IMR-90 (cell line): ENCODE results near the gene RRP1B. TPM values are rescaled to one million over a fixed set of nuclear protein-coding genes. Genes with fewer than 3 reads are reported as not detected.

Experiments
- ATAC-seq: fragments of 200-7000 bp; cut with Tn5 transposase; 2 replicates; pipeline ENCODE4 v1.9.1; 2020; ENCODE audit warnings: low read depth, mild to moderate bottlenecking, moderate library complexity
- BruUV-seq: library from RNA; stranded (reverse); fragments of 400-500 nt; replicated peaks from 2 replicates; lab custom pipeline; 2021; lab: Mats Ljungman, UMichigan
- CTCF ChIA-PET: fragments of 300-600 bp; formaldehyde crosslinking; extraction: SDS; loops from one replicate; lab custom pipeline; 2021; ENCODE audit warnings: antibody characterized with exemption; lab: Yijun Ruan, JAX
- POLR2A ChIA-PET: fragments of 300-600 bp; sonication (Branson Sonifier 250); formaldehyde crosslinking; loops from one replicate; lab custom pipeline; 2022; ENCODE audit warnings: antibody characterized with exemption; ENCODE audit not compliant: unreplicated experiment; lab: Charles Lee
- DNase-seq: peaks from one replicate; pipeline ENCODE4 v3.0.0; 2013
- H2AFZ ChIP-seq: replicated peaks from 2 replicates; pipeline ENCODE3; 2013; ENCODE audit warnings: low read length, mild to moderate bottlenecking; ENCODE audit not compliant: poor library complexity
- H2AK5ac ChIP-seq: 2 replicates; pipeline ENCODE4 v1.6.1; 2013; ENCODE audit warnings: low read depth, low read length, inconsistent platforms
- H2AK9ac ChIP-seq: replicated peaks from 2 replicates; pipeline ENCODE3; 2013; ENCODE audit warnings: mild to moderate bottlenecking, low read depth, low read length, moderate library complexity; ENCODE audit not compliant: poor library complexity
- H2BK120ac ChIP-seq: 2 replicates; pipeline ENCODE4 v1.6.1; 2013; ENCODE audit warnings: low read depth, low read length, inconsistent platforms
- H2BK15ac ChIP-seq: 3 replicates; pipeline ENCODE4 v1.6.1; 2013; ENCODE audit warnings: low read depth, low read length, inconsistent platforms
- H2BK20ac ChIP-seq: 2 replicates; pipeline ENCODE4 v1.6.1; 2013; ENCODE audit warnings: low read depth, mild to moderate bottlenecking, inconsistent platforms, low read length, moderate library complexity
- H2BK5ac ChIP-seq: 2 replicates; pipeline ENCODE4 v1.6.1; 2013; ENCODE audit warnings: mild to moderate bottlenecking, low read depth, low read length, inconsistent platforms; ENCODE audit not compliant: poor library complexity, severe bottlenecking
- H3K14ac ChIP-seq: replicated peaks from 2 replicates; pipeline ENCODE4 v1.6.1; 2013; ENCODE audit warnings: low read depth, low read length, inconsistent platforms
- H3K18ac ChIP-seq: 2 replicates; pipeline ENCODE4 v1.6.1; 2013; ENCODE audit warnings: low read depth, low read length, control low read depth
- H3K23ac ChIP-seq: 2 replicates; pipeline ENCODE4 v1.6.1; 2013; ENCODE audit warnings: low read depth, low read length, inconsistent platforms
- H3K27ac ChIP-seq: 2 replicates; pipeline ENCODE4 v1.5.1; 2013; ENCODE audit warnings: mild to moderate bottlenecking, control low read depth, low read length; ENCODE audit not compliant: insufficient read depth
- H3K27me3 ChIP-seq: 2 replicates; pipeline ENCODE4 v1.6.1; 2013; ENCODE audit warnings: low read length; ENCODE audit not compliant: control insufficient read depth, insufficient read depth
- H3K36me3 ChIP-seq: 2 replicates; pipeline ENCODE4 v1.6.1; 2013; ENCODE audit warnings: low read length, mixed read lengths; ENCODE audit not compliant: control insufficient read depth, insufficient read depth
- H3K4ac ChIP-seq: 2 replicates; pipeline ENCODE4 v1.6.1; 2013; ENCODE audit warnings: low read depth, low read length, inconsistent platforms
- H3K4me1 ChIP-seq: 2 replicates; pipeline ENCODE4 v1.6.1; 2013; ENCODE audit warnings: low read length, mixed read lengths; ENCODE audit not compliant: control insufficient read depth, insufficient read depth
- H3K4me2 ChIP-seq: 2 replicates; pipeline ENCODE4 v1.6.1; 2013; ENCODE audit warnings: low read depth, mild to moderate bottlenecking, control low read depth, low read length, moderate library complexity
- H3K4me3 ChIP-seq: 2 replicates; pipeline ENCODE4 v1.5.1; 2013; ENCODE audit warnings: low read depth, mild to moderate bottlenecking, control low read depth, low read length, moderate library complexity; ENCODE audit not compliant: insufficient read depth
- H3K56ac ChIP-seq: 2 replicates; pipeline ENCODE4 v1.6.1; 2013; ENCODE audit warnings: low read length, inconsistent platforms; ENCODE audit not compliant: insufficient read depth; ENCODE audit errors: extremely low read depth
- H3K79me1 ChIP-seq, 2 experiments: 2 replicates each; pipeline ENCODE4 v1.6.1; 2013; ENCODE audit warnings: low read length in 2 of 2, inconsistent platforms in 1 of 2, low read depth in 1 of 2
- H3K9ac ChIP-seq: 2 replicates; pipeline ENCODE4 v1.6.1; 2013; ENCODE audit warnings: low read depth, low read length, control low read depth
- H3K9me1 ChIP-seq: 2 replicates; pipeline ENCODE4 v1.6.1; 2013; ENCODE audit warnings: low read length, inconsistent platforms; ENCODE audit not compliant: insufficient read depth
- H3K9me3 ChIP-seq: 2 replicates; pipeline ENCODE4 v1.6.1; 2013; ENCODE audit warnings: low read length; ENCODE audit not compliant: control insufficient read depth, insufficient read depth
- H4K20me1 ChIP-seq: 2 replicates; pipeline ENCODE4 v1.6.1; 2013; ENCODE audit warnings: low read length, inconsistent platforms; ENCODE audit not compliant: insufficient read depth
- H4K5ac ChIP-seq: 2 replicates; pipeline ENCODE4 v1.6.1; 2013; ENCODE audit warnings: mild to moderate bottlenecking, low read depth, low read length, control low read depth
- H4K8ac ChIP-seq, 2 experiments: 2 replicates each; pipeline ENCODE4 v1.6.1; 2013; ENCODE audit warnings: low read depth in 2 of 2, low read length in 2 of 2, control low read depth in 1 of 2, inconsistent platforms in 1 of 2
- H4K91ac ChIP-seq: 2 replicates; pipeline ENCODE4 v1.6.1; 2013; ENCODE audit warnings: low read depth, low read length, inconsistent platforms; ENCODE audit not compliant: insufficient read depth
- CHD1 ChIP-seq: IDR thresholded peaks from 2 replicates; pipeline ENCODE4 v1.6.1; 2012; ENCODE audit warnings: low read depth, low read length, improper control_type of control experiment
- CTCF ChIP-seq: conservative IDR thresholded peaks from 2 replicates; pipeline ENCODE4 v1.5.1; 2012; ENCODE audit warnings: mild to moderate bottlenecking, low read depth, low read length, improper control_type of control experiment
- ELK1 ChIP-seq: fragments of 150-350 bp; IDR thresholded peaks from 2 replicates; pipeline ENCODE4 v1.6.1; 2016; ENCODE audit warnings: low read depth, mild to moderate bottlenecking, low read length, moderate library complexity, borderline replicate concordance
- FOS ChIP-seq: fragments of 150-350 bp; IDR thresholded peaks from 2 replicates; pipeline ENCODE4 v1.6.1; 2016; ENCODE audit warnings: low read depth, low read length
- MAFK ChIP-seq: IDR thresholded peaks from 2 replicates; pipeline ENCODE4 v1.6.1; 2012; ENCODE audit warnings: low read depth, low read length, improper control_type of control experiment
- MXI1 ChIP-seq: IDR thresholded peaks from 2 replicates; pipeline ENCODE4 v1.6.1; 2012; ENCODE audit warnings: low read depth, mild to moderate bottlenecking, low read length, moderate library complexity, borderline replicate concordance
- NFE2L2 ChIP-seq: fragments of 150-350 bp; IDR thresholded peaks from 2 replicates; pipeline ENCODE4 v1.6.1; 2016; ENCODE audit warnings: low read depth, mild to moderate bottlenecking, low read length
- RAD21 ChIP-seq: IDR thresholded peaks from 2 replicates; pipeline ENCODE4 v1.6.1; 2012; ENCODE audit warnings: low read length, improper control_type of control experiment
- WGBS, 2 experiments: methylation state at CpG; one replicate each; pipeline versions ENCODE4 v1.1.5 to v1.1.7; 2013; ENCODE audit warnings: missing lambda C conversion rate in 2 of 2; ENCODE audit not compliant: insufficient read length in 1 of 2; ENCODE audit errors: extremely low coverage in 2 of 2; 5-methylcytosine and 5-hydroxymethylcytosine counted together
- dilution Hi-C: fragments of 300-500 bp; cut with HindIII; formaldehyde crosslinking; loops from one replicate; pipeline ENCODE4 v1.14.3; 2018; ENCODE audit warnings: low sequenced_read_pairs; ENCODE audit not compliant: unreplicated experiment
- in situ Hi-C: fragments of 300-500 bp; cut with MboI; formaldehyde crosslinking; loops from 3 replicates; pipeline ENCODE4 v1.14.3; 2019; ENCODE audit warnings: low sequenced_read_pairs, inconsistent platforms, mixed read lengths
- intact Hi-C: fragments of 100-400 bp; cut with micrococcal nuclease; formaldehyde crosslinking; loops from 2 replicates; pipeline ENCODE4 v1.10.0; 2022
- polyA plus RNA-seq, 3 experiments: library from polyadenylated mRNA; depleted of rRNA; stranded (reverse); fragments of >200 nt; gene quantifications; 2 replicates each; pipeline ENCODE4 v1.2.3, GENCODE V29; 2012; ENCODE audit warnings: low replicate concordance in 1 of 3
- total RNA-seq: library from RNA; depleted of rRNA; stranded (reverse); fragments of >200 nt; gene quantifications from 2 replicates; pipeline ENCODE4 v1.2.3, GENCODE V29; 2012
- TF ChIP-seq, protein P1 (sequence below): fragments of 150-350 bp; IDR thresholded peaks from 2 replicates; pipeline ENCODE4 v1.6.1; 2017; ENCODE audit warnings: mild to moderate bottlenecking, antibody characterized with exemption, low read length, low read depth

The RRP1B gene
- total and polyA plus RNA-seq, 2 of the 4 experiments (the other 2 are of a cell fraction): 11.1 to 16.1 TPM

DNA sequence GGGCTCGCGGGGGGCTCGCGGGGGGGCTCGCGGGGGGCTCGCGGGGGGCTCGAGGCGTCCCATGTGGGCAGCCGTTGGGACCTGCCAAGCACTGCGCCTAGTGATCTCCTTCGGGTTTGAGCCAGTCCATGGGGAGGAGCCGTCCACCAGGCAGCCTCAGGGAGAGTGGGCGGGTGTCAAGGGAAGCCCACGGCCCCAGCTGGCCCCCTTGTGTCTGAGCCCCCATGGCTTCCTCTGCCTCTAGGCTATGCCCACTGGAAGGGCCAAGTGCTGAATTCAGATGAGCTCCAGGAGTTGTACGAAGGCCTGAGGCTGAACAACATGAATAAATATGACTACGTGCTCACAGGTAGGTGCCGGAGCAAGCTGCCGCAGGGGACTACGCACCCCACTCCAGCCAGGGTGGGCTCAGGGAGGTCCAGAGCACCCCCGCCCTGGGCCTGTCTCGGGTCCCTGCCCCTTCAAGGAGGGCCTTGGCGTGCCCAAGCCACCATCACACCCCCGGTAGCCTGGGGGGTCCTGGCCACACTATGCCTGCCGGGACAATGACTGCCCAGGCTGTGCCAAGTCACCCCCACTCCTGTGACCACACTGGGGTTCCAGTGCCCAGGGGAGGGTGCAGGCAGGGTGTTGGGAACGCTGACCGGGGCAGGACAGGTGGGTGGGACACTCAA is 82.2 kb downstream of the RRP1B start:
- peaks cover 18 to 63% of the 10 kb centered on the region in 2 experiments for H3K79me1 ChIP-seq
- no peak overlapping the region for H4K8ac ChIP-seq
- H2BK15ac ChIP-seq: no peak overlapping the region
- intact Hi-C loops (no loop called here), dilution Hi-C loops (no loop called here), in situ Hi-C loops (no loop called here)
- BruUV-seq: no TSS peak
- no peak for TF ChIP-seq CTCF
- TF ChIP-seq FOS: no peak
- TF ChIP-seq, protein P1, sequence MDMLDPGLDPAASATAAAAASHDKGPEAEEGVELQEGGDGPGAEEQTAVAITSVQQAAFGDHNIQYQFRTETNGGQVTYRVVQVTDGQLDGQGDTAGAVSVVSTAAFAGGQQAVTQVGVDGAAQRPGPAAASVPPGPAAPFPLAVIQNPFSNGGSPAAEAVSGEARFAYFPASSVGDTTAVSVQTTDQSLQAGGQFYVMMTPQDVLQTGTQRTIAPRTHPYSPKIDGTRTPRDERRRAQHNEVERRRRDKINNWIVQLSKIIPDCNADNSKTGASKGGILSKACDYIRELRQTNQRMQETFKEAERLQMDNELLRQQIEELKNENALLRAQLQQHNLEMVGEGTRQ: no peak
- no peak for TF ChIP-seq MAFK
- TF ChIP-seq MXI1: no peak
- TF ChIP-seq NFE2L2: no peak
- no peak for TF ChIP-seq ELK1
- no peak for TF ChIP-seq RAD21
- TF ChIP-seq CHD1: no peak
- WGBS, 2 experiments: 100% methylated on average over 5 of the region's 28 CpGs; no CpG with 5 or more reads in 1 of the 2 experiments
- H4K91ac ChIP-seq: no peak overlapping the region
- H2BK20ac ChIP-seq: no peak overlapping the region
- H2BK5ac ChIP-seq: no peak overlapping the region
- peak overlapping the region; percentile 7 for H2AFZ ChIP-seq
- CTCF ChIA-PET: no interaction called here
- H2AK9ac ChIP-seq: no peak overlapping the region
- H3K14ac ChIP-seq: no peak overlapping the region
- peaks cover 41% of the 10 kb centered on the region for H4K20me1 ChIP-seq
- no peak overlapping the region for H3K56ac ChIP-seq
- no peak overlapping the region for H3K23ac ChIP-seq
- H3K9me3 ChIP-seq: no peaks in the 10 kb centered on the region
- H4K5ac ChIP-seq: no peak overlapping the region
- H3K4me2 ChIP-seq: no peak overlapping the region
- POLR2A ChIA-PET: no interaction called here
- no peak overlapping the region for H3K18ac ChIP-seq
- H2AK5ac ChIP-seq: no peak overlapping the region
- no peak overlapping the region for H3K9ac ChIP-seq
- H2BK120ac ChIP-seq: no peak overlapping the region
- no peaks in the 10 kb centered on the region for H3K27me3 ChIP-seq
- H3K36me3 ChIP-seq: peaks cover 45% of the 10 kb centered on the region
- no peaks in the 10 kb centered on the region for H3K4me1 ChIP-seq
- no peak overlapping the region for H3K4me3 ChIP-seq
- H3K27ac ChIP-seq: no peak overlapping the region
- H3K9me1 ChIP-seq: peaks cover 10% of the 10 kb centered on the region; the same call in 1 of the 2 replicates
- no peak overlapping the region for H3K4ac ChIP-seq
- ATAC-seq: no peak
- DNase-seq: no peak
